Colonic mucosa (tissue), 4 donors: Measurements from ENCODE around the gene YLPM1. TPM values are rescaled to one million over a fixed set of nuclear protein-coding genes. Genes with fewer than 3 reads are reported as not detected.

Experiments used
- DNase-seq: peaks from one replicate; pipeline ENCODE4 v3.0.0-alpha.2; 2020
- H3K27ac ChIP-seq: fragments of 200-600 bp; one replicate; pipeline ENCODE4 v1.8.0; 2021
- H3K27me3 ChIP-seq: fragments of 200-600 bp; one replicate; pipeline ENCODE4 v1.8.0; 2021
- H3K36me3 ChIP-seq: fragments of 200-600 bp; one replicate; pipeline ENCODE4 v1.8.0; 2021
- H3K4me1 ChIP-seq: fragments of 200-600 bp; one replicate; pipeline ENCODE4 v1.8.0; 2021; ENCODE audit warnings: mild to moderate bottlenecking
- H3K4me3 ChIP-seq: fragments of 200-600 bp; one replicate; pipeline ENCODE4 v1.8.0; 2021
- H3K9ac ChIP-seq, 2 donors: one replicate each; pipeline ENCODE4 v1.7.0; 2013; ENCODE audit warnings: control low read depth in 2 of 2, low read depth in 2 of 2, low read length in 2 of 2
- H3K9me3 ChIP-seq: fragments of 200-600 bp; one replicate; pipeline ENCODE4 v1.8.0; 2021
- intact Hi-C: fragments of 100-400 bp; cut with DNase I; formaldehyde crosslinking; loops from one replicate; pipeline ENCODE4 v1.14.1; 2022
- total RNA-seq, 2 donors: library from RNA; stranded (reverse); fragmentation: NEBNext Ultra II Directional in 1 of 2; extraction: Animal tissue kit (Norgen Biotek cat#: 25700) in 1 of 2; gene quantifications; one replicate each; pipeline ENCODE4 v1.2.1, GENCODE V29; 2021
- TF ChIP-seq, protein P1 (sequence below): fragments of 200-600 bp; IDR thresholded peaks from one replicate; pipeline ENCODE4 v1.8.0; 2022; ENCODE audit warnings: antibody characterized with exemption, mild to moderate bottlenecking
- donor health status: healthy.
- donor health status: DM: no; HTN: no; CAD: no.
- donor health status: DM: no; HTN: no; CAD: no.

YLPM1 gene
- total RNA-seq, 2 donors from 2014 or later, result 36.1 to 41.7 TPM

- H3K9me3 ChIP-seq, result no peaks in the 10 kb centered on the region
- TF ChIP-seq, protein P1, sequence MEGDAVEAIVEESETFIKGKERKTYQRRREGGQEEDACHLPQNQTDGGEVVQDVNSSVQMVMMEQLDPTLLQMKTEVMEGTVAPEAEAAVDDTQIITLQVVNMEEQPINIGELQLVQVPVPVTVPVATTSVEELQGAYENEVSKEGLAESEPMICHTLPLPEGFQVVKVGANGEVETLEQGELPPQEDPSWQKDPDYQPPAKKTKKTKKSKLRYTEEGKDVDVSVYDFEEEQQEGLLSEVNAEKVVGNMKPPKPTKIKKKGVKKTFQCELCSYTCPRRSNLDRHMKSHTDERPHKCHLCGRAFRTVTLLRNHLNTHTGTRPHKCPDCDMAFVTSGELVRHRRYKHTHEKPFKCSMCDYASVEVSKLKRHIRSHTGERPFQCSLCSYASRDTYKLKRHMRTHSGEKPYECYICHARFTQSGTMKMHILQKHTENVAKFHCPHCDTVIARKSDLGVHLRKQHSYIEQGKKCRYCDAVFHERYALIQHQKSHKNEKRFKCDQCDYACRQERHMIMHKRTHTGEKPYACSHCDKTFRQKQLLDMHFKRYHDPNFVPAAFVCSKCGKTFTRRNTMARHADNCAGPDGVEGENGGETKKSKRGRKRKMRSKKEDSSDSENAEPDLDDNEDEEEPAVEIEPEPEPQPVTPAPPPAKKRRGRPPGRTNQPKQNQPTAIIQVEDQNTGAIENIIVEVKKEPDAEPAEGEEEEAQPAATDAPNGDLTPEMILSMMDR, result no peak
- intact Hi-C loops, result no loop called here
- H3K27me3 ChIP-seq, result no peaks in the 10 kb centered on the region
- no peak overlapping the region for H3K27ac ChIP-seq
- no peaks in the 10 kb centered on the region for H3K4me1 ChIP-seq
- no peak overlapping the region for H3K4me3 ChIP-seq
- H3K9ac ChIP-seq, result no peak overlapping the region
- DNase-seq, result no peak
- H3K36me3 ChIP-seq, result no peaks in the 10 kb centered on the region
Measured at GRCh38 chr14:74793506-74794155, 30.5 kb downstream of the YLPM1 start.

- no peaks in the 10 kb centered on the region for H3K4me1 ChIP-seq
- no peak overlapping the region for H3K4me3 ChIP-seq
- H3K36me3 ChIP-seq, result no peaks in the 10 kb centered on the region
- DNase-seq, result no peak
- H3K27me3 ChIP-seq, result no peaks in the 10 kb centered on the region
- H3K27ac ChIP-seq, result no peak overlapping the region
- no peak overlapping the region for H3K9ac ChIP-seq
- intact Hi-C loops, result loop anchor here (5.0 kb wide), 1 partner anchor 188 kb away; no protein-coding TSS in a partner anchor
- no peaks in the 10 kb centered on the region for H3K9me3 ChIP-seq
- TF ChIP-seq, protein P1, result no peak
Measured at GRCh38 chr14:74794947-74795346, 31.8 kb downstream of the YLPM1 start.

DNA sequence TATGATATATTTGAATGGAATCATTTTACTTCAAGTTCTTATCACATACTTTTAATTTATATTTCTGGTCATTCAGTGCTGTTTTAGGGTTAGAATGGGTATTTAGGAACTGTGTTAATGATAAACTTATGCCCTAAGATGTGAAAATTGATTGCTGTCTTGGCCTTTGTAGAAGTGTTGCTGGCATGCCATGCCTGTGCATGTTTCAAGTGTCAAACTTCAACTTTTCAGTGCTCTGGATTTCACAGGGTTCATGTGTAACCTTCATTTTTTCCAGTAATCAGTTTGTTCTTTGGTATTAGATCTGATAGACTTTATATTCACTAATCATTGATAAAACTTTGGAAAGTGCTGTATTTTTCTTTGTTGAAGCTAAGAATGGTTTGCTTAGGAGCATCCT, 36.6 kb downstream of the YLPM1 start:
- H3K9me3 ChIP-seq, result no peaks in the 10 kb centered on the region
- H3K4me1 ChIP-seq, result no peaks in the 10 kb centered on the region
- H3K27ac ChIP-seq, result no peak overlapping the region
- TF ChIP-seq, protein P1, result no peak
- no peak for DNase-seq
- H3K36me3 ChIP-seq, result no peaks in the 10 kb centered on the region
- H3K9ac ChIP-seq, result no peak overlapping the region
- H3K27me3 ChIP-seq, result no peaks in the 10 kb centered on the region
- intact Hi-C loops, result loop anchor here (5.0 kb wide), 1 partner anchor 192 kb away; no protein-coding TSS in a partner anchor
- no peak overlapping the region for H3K4me3 ChIP-seq

DNA sequence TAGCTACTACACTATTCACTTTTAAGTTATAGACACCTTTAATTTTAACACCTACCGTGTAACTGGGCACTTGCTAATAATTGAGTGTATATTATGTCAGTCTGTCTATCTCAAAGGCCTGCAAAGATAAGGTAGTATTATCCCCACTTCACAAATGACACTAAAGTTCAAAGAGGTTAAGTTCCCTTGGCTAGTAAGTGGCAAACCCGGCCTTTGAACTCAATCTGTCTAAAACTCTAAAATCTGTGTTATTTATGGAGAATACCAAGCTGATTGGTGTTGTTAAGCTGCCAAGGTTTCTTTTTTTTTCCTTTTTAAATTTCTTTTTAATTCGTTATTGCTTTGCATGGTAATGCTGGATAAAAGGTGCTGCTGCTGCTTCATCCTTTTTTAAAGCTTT, 37.7 kb downstream of the YLPM1 start:
- no peaks in the 10 kb centered on the region for H3K36me3 ChIP-seq

GRCh38 chr14:74801396-74801795, 38.3 kb downstream of the YLPM1 start:
- Histone ChIP-seq H3K9me3 (no peaks in the 10 kb centered on the region), H3K27me3 (no peaks in the 10 kb centered on the region), H3K27ac (no peak overlapping the region), H3K9ac (no peak overlapping the region), H3K4me1 (no peaks in the 10 kb centered on the region), H3K36me3 (no peaks in the 10 kb centered on the region), H3K4me3 (no peak overlapping the region)
- no peak for DNase-seq
- TF ChIP-seq, protein P1, result no peak
- intact Hi-C loops, result no loop called here

More for the DNA sequence above, 37.7 kb downstream of the YLPM1 start:
- Histone ChIP-seq H3K9me3 (no peaks in the 10 kb centered on the region), H3K4me3 (no peak overlapping the region), H3K4me1 (no peaks in the 10 kb centered on the region), H3K9ac (no peak overlapping the region), H3K27me3 (no peaks in the 10 kb centered on the region), H3K27ac (no peak overlapping the region)
- TF ChIP-seq, protein P1, result no peak
- intact Hi-C loops, result no loop called here
- DNase-seq, result no peak
